ENCODE results near the gene IFNGR2. TPM values are rescaled to one million over a fixed set of nuclear protein-coding genes. Genes with fewer than 3 reads are reported as not detected.

IFNGR2 gene
- total and polyA plus RNA-seq, 2 donors (not counting 1 experiment from before 2014, with no cell fraction given), result 96.0 to 108 TPM

DNA sequence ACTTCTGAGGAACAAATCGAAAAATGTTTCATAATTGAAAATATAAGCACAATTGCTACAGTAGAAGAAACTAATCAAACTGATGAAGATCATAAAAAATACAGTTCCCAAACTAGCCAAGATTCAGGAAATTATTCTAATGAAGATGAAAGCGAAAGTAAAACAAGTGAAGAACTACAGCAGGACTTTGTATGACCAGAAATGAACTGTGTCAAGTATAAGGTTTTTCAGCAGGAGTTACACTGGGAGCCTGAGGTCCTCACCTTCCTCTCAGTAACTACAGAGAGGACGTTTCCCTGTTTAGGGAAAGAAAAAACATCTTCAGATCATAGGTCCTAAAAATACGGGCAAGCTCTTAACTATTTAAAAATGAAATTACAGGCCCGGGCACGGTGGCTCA lies 47.9 kb upstream of the IFNGR2 start:
- DNase-seq (no peak), ATAC-seq (ENCODE audit: low read depth) (no peak)
- no peak overlapping the region for H2AFZ ChIP-seq (ENCODE audit: insufficient read depth, low read depth, low read length, poor library complexity, severe bottlenecking)
- POLR2A ChIA-PET, result no interaction called here
- Mint-ChIP-seq H3K27me3 (no peaks in the 10 kb centered on the region), H3K4me1 (peaks cover 22% of the 10 kb centered on the region), H3K9me3 (ENCODE audit: insufficient read depth) (no peaks in the 10 kb centered on the region), H3K4me3 (no peak overlapping the region), H3K27ac (peak overlapping the region; percentile 26)
- CTCF ChIA-PET, result interaction anchor here (1.0 to 11.2 kb wide), 4 partner anchors 30 to 158 kb away, joined by 3 to 265 read pairs (median 3); no protein-coding TSS in a partner anchor
- H3K9ac ChIP-seq (ENCODE audit: low read length), result no peak overlapping the region
- H3K27ac ChIP-seq (ENCODE audit: low read length in 2 of 2), result peak overlapping the region in 1 of 2 donors; percentile 34
- H3K4me3 ChIP-seq (ENCODE audit: control extremely low read depth in 1 of 5, extremely low read depth in 1 of 5, insufficient read depth in 1 of 5, low read depth in 2 of 5, low read length in 4 of 5), result no peak overlapping the region
- H3K9me3 ChIP-seq (ENCODE audit: control extremely low read depth in 1 of 3, control insufficient read depth in 2 of 3, insufficient read depth in 1 of 3, low read length in 2 of 3), result no peaks in the 10 kb centered on the region
- WGBS (ENCODE audit: insufficient coverage), result 100% methylated on average over 2 of the region's 6 CpGs
- peaks cover 3% of the 10 kb centered on the region for H3K79me2 ChIP-seq (ENCODE audit: control insufficient read depth, insufficient read depth, low read length)
- intact Hi-C loops (cut with micrococcal nuclease), result no loop called here
- no peaks in the 10 kb centered on the region for H3K27me3 ChIP-seq (replicated peaks in 1 of 4; ENCODE audit: control extremely low read depth in 1 of 4, control insufficient read depth in 3 of 4, insufficient read depth in 4 of 4, low read length in 3 of 4)
- peaks cover 6 to 11% of the 10 kb centered on the region in 2 donors for H3K4me1 ChIP-seq (ENCODE audit: control insufficient read depth in 2 of 2, insufficient read depth in 2 of 2, low read length in 2 of 2)
- H4K20me1 ChIP-seq (ENCODE audit: control insufficient read depth, insufficient read depth, low read length, poor library complexity, severe bottlenecking), result no peaks in the 10 kb centered on the region
- H3K4me2 ChIP-seq (replicated peaks; ENCODE audit: low read depth, low read length, poor library complexity, severe bottlenecking), result no peak overlapping the region
- TF ChIP-seq, protein P1, sequence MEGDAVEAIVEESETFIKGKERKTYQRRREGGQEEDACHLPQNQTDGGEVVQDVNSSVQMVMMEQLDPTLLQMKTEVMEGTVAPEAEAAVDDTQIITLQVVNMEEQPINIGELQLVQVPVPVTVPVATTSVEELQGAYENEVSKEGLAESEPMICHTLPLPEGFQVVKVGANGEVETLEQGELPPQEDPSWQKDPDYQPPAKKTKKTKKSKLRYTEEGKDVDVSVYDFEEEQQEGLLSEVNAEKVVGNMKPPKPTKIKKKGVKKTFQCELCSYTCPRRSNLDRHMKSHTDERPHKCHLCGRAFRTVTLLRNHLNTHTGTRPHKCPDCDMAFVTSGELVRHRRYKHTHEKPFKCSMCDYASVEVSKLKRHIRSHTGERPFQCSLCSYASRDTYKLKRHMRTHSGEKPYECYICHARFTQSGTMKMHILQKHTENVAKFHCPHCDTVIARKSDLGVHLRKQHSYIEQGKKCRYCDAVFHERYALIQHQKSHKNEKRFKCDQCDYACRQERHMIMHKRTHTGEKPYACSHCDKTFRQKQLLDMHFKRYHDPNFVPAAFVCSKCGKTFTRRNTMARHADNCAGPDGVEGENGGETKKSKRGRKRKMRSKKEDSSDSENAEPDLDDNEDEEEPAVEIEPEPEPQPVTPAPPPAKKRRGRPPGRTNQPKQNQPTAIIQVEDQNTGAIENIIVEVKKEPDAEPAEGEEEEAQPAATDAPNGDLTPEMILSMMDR (IDR thresholded peaks at IDR 0.05), result no peak
- no peak for TF ChIP-seq EZH2 (IDR thresholded peaks at IDR 0.05; ENCODE audit: borderline replicate concordance, insufficient read depth, low read depth, low read length, poor library complexity, severe bottlenecking)
- H3K36me3 ChIP-seq (replicated peaks in 1 of 2; ENCODE audit: control extremely low read depth in 1 of 2, control insufficient read depth in 1 of 2, extremely low read depth in 1 of 2, insufficient read depth in 2 of 2, low read length in 1 of 2), result peaks cover 12 to 44% of the 10 kb centered on the region in 2 experiments

DNA sequence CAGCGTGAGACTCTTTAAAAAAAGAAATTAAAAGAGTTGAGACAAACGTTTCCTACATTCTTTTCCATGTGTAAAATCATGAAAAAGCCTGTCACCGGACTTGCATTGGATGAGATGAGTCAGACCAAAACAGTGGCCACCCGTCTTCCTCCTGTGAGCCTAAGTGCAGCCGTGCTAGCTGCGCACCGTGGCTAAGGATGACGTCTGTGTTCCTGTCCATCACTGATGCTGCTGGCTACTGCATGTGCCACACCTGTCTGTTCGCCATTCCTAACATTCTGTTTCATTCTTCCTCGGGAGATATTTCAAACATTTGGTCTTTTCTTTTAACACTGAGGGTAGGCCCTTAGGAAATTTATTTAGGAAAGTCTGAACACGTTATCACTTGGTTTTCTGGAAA lies 47.2 kb upstream of the IFNGR2 start:
- peaks cover 8 to 14% of the 10 kb centered on the region in 2 donors for H3K4me1 ChIP-seq (ENCODE audit: control insufficient read depth in 2 of 2, insufficient read depth in 2 of 2, low read length in 2 of 2)
- H3K4me3 ChIP-seq (ENCODE audit: control extremely low read depth in 1 of 5, extremely low read depth in 1 of 5, insufficient read depth in 1 of 5, low read depth in 2 of 5, low read length in 4 of 5), result no peak overlapping the region
- ATAC-seq (ENCODE audit: low read depth), result no peak
- H3K27me3 ChIP-seq (replicated peaks in 1 of 4; ENCODE audit: control extremely low read depth in 1 of 4, control insufficient read depth in 3 of 4, insufficient read depth in 4 of 4, low read length in 3 of 4), result no peaks in the 10 kb centered on the region
- WGBS (ENCODE audit: insufficient coverage), result 93% methylated on average over 8 of the region's 11 CpGs
- peaks cover 22% of the 10 kb centered on the region for H3K4me1 Mint-ChIP-seq
- DNase-seq, result no peak
- peaks cover 2% of the 10 kb centered on the region for H3K79me2 ChIP-seq (ENCODE audit: control insufficient read depth, insufficient read depth, low read length)
- POLR2A ChIA-PET, result interaction anchor here (0.6 kb wide), 1 partner anchor 134 kb away, joined by 5 read pairs; no protein-coding TSS in a partner anchor
- no peak overlapping the region for H3K9ac ChIP-seq (ENCODE audit: low read length)
- H3K4me2 ChIP-seq (replicated peaks; ENCODE audit: low read depth, low read length, poor library complexity, severe bottlenecking), result no peak overlapping the region
- H3K36me3 ChIP-seq (replicated peaks in 1 of 2; ENCODE audit: control extremely low read depth in 1 of 2, control insufficient read depth in 1 of 2, extremely low read depth in 1 of 2, insufficient read depth in 2 of 2, low read length in 1 of 2), result peaks cover 12 to 40% of the 10 kb centered on the region in 2 experiments
- H3K27me3 Mint-ChIP-seq, result no peaks in the 10 kb centered on the region
- H2AFZ ChIP-seq (ENCODE audit: insufficient read depth, low read depth, low read length, poor library complexity, severe bottlenecking), result no peak overlapping the region
- H3K27ac Mint-ChIP-seq, result no peak overlapping the region
- TF ChIP-seq, protein P1 (IDR thresholded peaks at IDR 0.05), result no peak
- TF ChIP-seq EZH2 (IDR thresholded peaks at IDR 0.05; ENCODE audit: borderline replicate concordance, insufficient read depth, low read depth, low read length, poor library complexity, severe bottlenecking), result no peak
- H3K9me3 Mint-ChIP-seq (ENCODE audit: insufficient read depth), result no peaks in the 10 kb centered on the region
- no peaks in the 10 kb centered on the region for H4K20me1 ChIP-seq (ENCODE audit: control insufficient read depth, insufficient read depth, low read length, poor library complexity, severe bottlenecking)
- peak overlapping the region in 1 of 2 donors; percentile 40 for H3K27ac ChIP-seq (ENCODE audit: low read length in 2 of 2)
- H3K4me3 Mint-ChIP-seq, result no peak overlapping the region
- H3K9me3 ChIP-seq (ENCODE audit: control extremely low read depth in 1 of 3, control insufficient read depth in 2 of 3, insufficient read depth in 1 of 3, low read length in 2 of 3), result no peaks in the 10 kb centered on the region
- CTCF ChIA-PET, result interaction anchor here (1.1 to 11.2 kb wide), 2 partner anchors 74 to 87 kb away, joined by 3 to 265 read pairs; no protein-coding TSS in a partner anchor
- intact Hi-C loops (cut with micrococcal nuclease), result no loop called here

Data from B cell (primary cell).